Activated CD4-positive, alpha-beta T cell treated with anti-CD3 and anti-CD28 coated beads, Interleukin-2, amount 10 ng/mL, durations not matched to agents 7 days and 5 days (primary cell): ENCODE results near the gene GLG1. TPM values are rescaled to one million over a fixed set of nuclear protein-coding genes. Genes with fewer than 3 reads are reported as not detected.

Experiments
- CTCF ChIA-PET: fragments of 350-600 bp; sonication (Branson Sonifier 250); formaldehyde crosslinking; loops from one replicate; lab custom pipeline; 2021; ENCODE audit warnings: antibody characterized with exemption; lab: Charles Lee
- POLR2A ChIA-PET: fragments of 350-600 bp; sonication (Branson Sonifier 250); formaldehyde crosslinking; loops from one replicate; lab custom pipeline; 2021; ENCODE audit warnings: antibody characterized with exemption; lab: Charles Lee
- DNase-seq: peaks from one replicate; pipeline ENCODE4 v3.0.0-alpha.2; 2020
- H3K27ac Mint-ChIP-seq: one replicate; pipeline ENCODE4 v1.8.0; 2021; ENCODE audit warnings: mild to moderate bottlenecking, moderate library complexity, mixed read lengths
- H3K27me3 Mint-ChIP-seq: one replicate; pipeline ENCODE4 v1.8.0; 2021; ENCODE audit warnings: mixed read lengths
- H3K36me3 Mint-ChIP-seq: one replicate; pipeline ENCODE4 v1.8.0; 2021; ENCODE audit warnings: low read depth, mixed read lengths
- H3K4me1 Mint-ChIP-seq: one replicate; pipeline ENCODE4 v1.8.0; 2021; ENCODE audit warnings: mixed read lengths
- H3K4me3 Mint-ChIP-seq: one replicate; pipeline ENCODE4 v1.8.0; 2021; ENCODE audit warnings: mild to moderate bottlenecking, moderate library complexity, mixed read lengths
- H3K9me3 Mint-ChIP-seq: one replicate; pipeline ENCODE4 v1.8.0; 2021; ENCODE audit warnings: mixed read lengths
- total RNA-seq, 2 experiments: library from RNA; stranded (reverse); gene quantifications; one replicate each; pipeline ENCODE4 v1.2.3, GENCODE V29; 2021

The GLG1 gene
- total RNA-seq, 2 experiments from 2014 or later: 151 to 157 TPM

GRCh38 chr16:74477226-74477625 lies 129.7 kb downstream of the GLG1 start:
- H3K9me3 Mint-ChIP-seq: no peaks in the 10 kb centered on the region
- no peak overlapping the region for H3K4me3 Mint-ChIP-seq
- H3K27me3 Mint-ChIP-seq: no peaks in the 10 kb centered on the region
- H3K4me1 Mint-ChIP-seq: no peaks in the 10 kb centered on the region
- peaks cover 48% of the 10 kb centered on the region for H3K36me3 Mint-ChIP-seq
- CTCF ChIA-PET: interaction anchor here (1.0 to 1.1 kb wide), 2 partner anchors 8 to 9 kb away, joined by 3 read pairs; no protein-coding TSS in a partner anchor
- DNase-seq: no peak
- H3K27ac Mint-ChIP-seq: no peak overlapping the region
- POLR2A ChIA-PET: no interaction called here

DNA sequence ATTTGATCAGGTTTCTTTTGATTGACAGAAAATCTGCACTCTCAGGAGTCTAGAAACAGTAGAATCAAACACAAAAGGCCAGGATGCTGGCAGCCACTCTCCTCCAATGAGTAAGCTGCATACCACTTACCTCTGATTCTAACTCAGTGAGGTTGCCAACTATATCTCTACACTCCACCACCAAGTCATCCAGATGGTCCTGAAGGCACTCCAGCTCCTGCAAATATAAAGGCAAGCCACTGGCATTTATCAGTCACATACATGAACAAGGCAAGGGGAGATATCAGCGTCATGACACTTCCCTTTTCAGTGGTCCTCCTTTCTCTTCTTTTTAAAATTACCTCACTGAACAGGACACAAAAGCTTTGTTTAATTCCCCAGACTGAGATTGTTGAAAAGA lies 132.5 kb downstream of the GLG1 start:
- Mint-ChIP-seq H3K9me3 (no peaks in the 10 kb centered on the region), H3K4me3 (no peak overlapping the region), H3K27ac (no peak overlapping the region), H3K4me1 (no peaks in the 10 kb centered on the region), H3K36me3 (peaks cover 58% of the 10 kb centered on the region), H3K27me3 (no peaks in the 10 kb centered on the region)
- DNase-seq: no peak
- CTCF ChIA-PET: interaction anchor here (0.6 kb wide), 2 partner anchors 177 to 1149 kb away, joined by 3 read pairs; no protein-coding TSS in a partner anchor
- POLR2A ChIA-PET: no interaction called here

DNA sequence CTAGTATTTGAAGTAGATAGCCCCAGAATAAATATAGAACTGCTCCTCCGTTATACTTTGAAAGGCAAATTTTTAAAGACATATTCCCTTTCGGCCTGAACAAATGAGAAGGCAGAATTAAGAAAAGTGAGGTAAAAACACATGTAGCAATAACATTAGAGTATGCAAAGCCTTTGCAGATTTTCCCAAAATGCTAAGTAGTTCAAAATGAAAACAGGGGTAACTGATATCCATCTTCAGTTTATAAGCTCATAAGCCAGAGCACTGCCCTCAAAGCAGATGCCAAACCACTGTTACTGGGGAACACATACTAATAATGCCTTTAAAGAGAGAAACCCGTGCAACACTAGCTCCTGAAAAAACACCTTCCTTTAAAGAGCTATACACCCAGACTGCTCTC lies 134.4 kb downstream of the GLG1 start:
- Mint-ChIP-seq H3K27ac (no peak overlapping the region), H3K4me3 (no peak overlapping the region), H3K9me3 (no peaks in the 10 kb centered on the region), H3K4me1 (peaks cover 15% of the 10 kb centered on the region), H3K27me3 (no peaks in the 10 kb centered on the region), H3K36me3 (peaks cover 66% of the 10 kb centered on the region)
- ChIA-PET POLR2A (no interaction called here), CTCF (interaction anchor here (1.1 kb wide), 1 partner anchor 21 kb away, joined by 5 read pairs; no protein-coding TSS in a partner anchor)
- no peak for DNase-seq

GRCh38 chr16:74472010-74472409 lies 134.9 kb downstream of the GLG1 start:
- no peaks in the 10 kb centered on the region for H3K27me3 Mint-ChIP-seq
- peak overlapping the region; percentile 5 for H3K27ac Mint-ChIP-seq
- ChIA-PET POLR2A (no interaction called here), CTCF (interaction anchor here (1.1 kb wide), 1 partner anchor 21 kb away, joined by 5 read pairs; no protein-coding TSS in a partner anchor)
- H3K36me3 Mint-ChIP-seq: peaks cover 66% of the 10 kb centered on the region
- no peak for DNase-seq
- no peaks in the 10 kb centered on the region for H3K9me3 Mint-ChIP-seq
- H3K4me1 Mint-ChIP-seq: peaks cover 20% of the 10 kb centered on the region
- no peak overlapping the region for H3K4me3 Mint-ChIP-seq

GRCh38 chr16:74469946-74470478 lies 136.9 kb downstream of the GLG1 start:
- CTCF ChIA-PET: interaction anchor here (1.1 kb wide), 1 partner anchor 8 kb away, joined by 3 read pairs; no protein-coding TSS in a partner anchor
- H3K4me3 Mint-ChIP-seq: no peak overlapping the region
- DNase-seq: no peak
- H3K27me3 Mint-ChIP-seq: no peaks in the 10 kb centered on the region
- POLR2A ChIA-PET: no interaction called here
- H3K36me3 Mint-ChIP-seq: peaks cover 73% of the 10 kb centered on the region
- H3K4me1 Mint-ChIP-seq: peaks cover 28% of the 10 kb centered on the region
- no peaks in the 10 kb centered on the region for H3K9me3 Mint-ChIP-seq
- H3K27ac Mint-ChIP-seq: no peak overlapping the region

DNA sequence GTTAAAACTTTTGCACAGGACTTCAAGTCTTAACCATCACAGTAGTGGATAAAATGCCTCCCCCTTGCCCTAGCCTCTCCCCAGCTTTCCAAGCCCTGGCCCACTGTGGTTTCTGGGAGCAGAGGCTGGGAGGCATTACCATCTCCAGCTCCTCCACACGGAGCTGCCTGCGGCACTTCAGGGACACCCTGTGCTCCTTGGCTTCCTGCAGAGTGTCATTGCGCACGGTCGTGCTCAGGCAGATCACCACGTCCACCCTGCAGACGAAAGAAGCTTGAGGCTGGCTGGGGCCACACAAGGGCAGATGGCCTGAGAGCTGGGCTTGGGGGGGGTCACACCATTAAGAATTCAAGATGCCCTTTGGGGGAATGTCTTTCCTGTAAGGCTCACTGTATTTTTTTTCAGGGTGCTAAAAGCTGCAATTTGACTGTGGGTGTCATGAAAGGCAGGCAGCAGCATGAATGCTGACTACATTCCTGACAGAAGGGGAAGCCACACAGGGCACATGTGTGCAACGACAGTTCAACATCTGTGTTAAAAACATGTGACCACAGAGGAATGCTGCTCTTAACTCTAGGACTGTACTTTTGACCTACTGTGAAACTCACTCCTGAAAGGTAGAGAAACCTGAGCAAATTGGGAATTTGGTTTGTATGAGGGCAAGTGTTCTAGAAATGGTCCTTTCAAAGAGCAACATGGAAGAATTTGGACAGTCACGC lies 137.9 kb downstream of the GLG1 start:
- Mint-ChIP-seq H3K27me3 (no peaks in the 10 kb centered on the region), H3K9me3 (no peaks in the 10 kb centered on the region), H3K4me1 (peaks cover 29% of the 10 kb centered on the region), H3K36me3 (peaks cover 72% of the 10 kb centered on the region), H3K27ac (no peak overlapping the region), H3K4me3 (no peak overlapping the region)
- POLR2A ChIA-PET: no interaction called here
- no peak for DNase-seq
- CTCF ChIA-PET: interaction anchor here (0.5 to 1.1 kb wide), 4 partner anchors 9 to 195 kb away, joined by 3 read pairs; no protein-coding TSS in a partner anchor

- DNase-seq: peak; percentile 10
- Mint-ChIP-seq H3K36me3 (peaks cover 82% of the 10 kb centered on the region), H3K9me3 (no peaks in the 10 kb centered on the region)
These were observed 140.0 kb downstream of the GLG1 start for GRCh38 chr16:74466872-74467271.

GRCh38 chr16:74465851-74466685 lies 140.8 kb downstream of the GLG1 start:
- ChIA-PET CTCF (interaction anchor here (0.9 to 1.0 kb wide), 3 partner anchors 12 to 17 kb away, joined by 3 to 5 read pairs (median 3); no protein-coding TSS in a partner anchor), POLR2A (interaction anchor here (0.6 kb wide), 1 partner anchor 42 kb away, joined by 3 read pairs; no protein-coding TSS in a partner anchor)
- DNase-seq: no peak
- Mint-ChIP-seq H3K4me3 (no peak overlapping the region), H3K36me3 (peaks cover 79% of the 10 kb centered on the region), H3K4me1 (peaks cover 30% of the 10 kb centered on the region), H3K9me3 (no peaks in the 10 kb centered on the region), H3K27ac (peak overlapping the region; percentile 33), H3K27me3 (no peaks in the 10 kb centered on the region)

More at GRCh38 chr16:74466872-74467271, 140.0 kb downstream of the GLG1 start:
- Mint-ChIP-seq H3K27me3 (no peaks in the 10 kb centered on the region), H3K4me1 (peaks cover 30% of the 10 kb centered on the region), H3K4me3 (no peak overlapping the region), H3K27ac (peak overlapping the region; percentile 31)
- CTCF ChIA-PET: no interaction called here
- POLR2A ChIA-PET: no interaction called here

GRCh38 chr16:74465281-74465680 lies 141.6 kb downstream of the GLG1 start:
- no peak overlapping the region for H3K4me3 Mint-ChIP-seq
- ChIA-PET POLR2A (no interaction called here), CTCF (interaction anchor here (1.0 kb wide), 1 partner anchor 18 kb away, joined by 3 read pairs; no protein-coding TSS in a partner anchor)
- no peaks in the 10 kb centered on the region for H3K9me3 Mint-ChIP-seq
- H3K4me1 Mint-ChIP-seq: peaks cover 30% of the 10 kb centered on the region
- peaks cover 83% of the 10 kb centered on the region for H3K36me3 Mint-ChIP-seq
- H3K27ac Mint-ChIP-seq: peak overlapping the region; percentile 33
- DNase-seq: no peak
- H3K27me3 Mint-ChIP-seq: no peaks in the 10 kb centered on the region

GRCh38 chr16:74463888-74464287 lies 143.0 kb downstream of the GLG1 start:
- CTCF ChIA-PET: interaction anchor here (0.6 kb wide), 1 partner anchor 17 kb away, joined by 4 read pairs; no protein-coding TSS in a partner anchor
- H3K27ac Mint-ChIP-seq: no peak overlapping the region
- H3K36me3 Mint-ChIP-seq: peaks cover 77% of the 10 kb centered on the region
- H3K4me1 Mint-ChIP-seq: peaks cover 26% of the 10 kb centered on the region
- no peaks in the 10 kb centered on the region for H3K27me3 Mint-ChIP-seq
- no peak overlapping the region for H3K4me3 Mint-ChIP-seq
- DNase-seq: no peak
- no peaks in the 10 kb centered on the region for H3K9me3 Mint-ChIP-seq
- POLR2A ChIA-PET: no interaction called here

DNA sequence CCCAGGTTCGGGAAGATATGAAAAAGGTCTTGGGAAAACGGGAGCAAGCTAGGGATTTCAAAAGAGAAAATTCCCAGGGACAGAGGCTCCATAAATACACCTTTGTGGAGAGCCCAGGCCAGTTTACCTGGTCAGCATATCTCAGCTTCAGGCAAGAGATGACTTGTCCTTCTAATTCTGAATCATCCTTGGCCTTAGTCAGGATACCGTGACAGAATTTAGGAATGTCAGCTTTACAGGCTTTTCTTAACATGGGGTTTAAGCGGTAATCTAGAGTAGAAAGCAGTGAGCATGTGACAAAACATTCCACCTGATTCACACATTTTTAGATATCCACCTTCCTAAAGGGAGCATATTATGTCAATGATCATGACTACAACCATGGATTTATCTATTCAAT lies 144.6 kb downstream of the GLG1 start:
- no peak overlapping the region for H3K27ac Mint-ChIP-seq
- no peak for DNase-seq
- peaks cover 13% of the 10 kb centered on the region for H3K4me1 Mint-ChIP-seq
- CTCF ChIA-PET: interaction anchor here (0.6 kb wide), 1 partner anchor 125 kb away, joined by 3 read pairs; no protein-coding TSS in a partner anchor
- H3K36me3 Mint-ChIP-seq: peaks cover 74% of the 10 kb centered on the region
- H3K27me3 Mint-ChIP-seq: no peaks in the 10 kb centered on the region
- POLR2A ChIA-PET: no interaction called here
- no peak overlapping the region for H3K4me3 Mint-ChIP-seq
- H3K9me3 Mint-ChIP-seq: no peaks in the 10 kb centered on the region

GRCh38 chr16:74461826-74462225 lies 145.1 kb downstream of the GLG1 start:
- POLR2A ChIA-PET: no interaction called here
- CTCF ChIA-PET: interaction anchor here (0.6 kb wide), 2 partner anchors 126 to 129 kb away, joined by 3 read pairs; no protein-coding TSS in a partner anchor
- Mint-ChIP-seq H3K9me3 (no peaks in the 10 kb centered on the region), H3K4me1 (peaks cover 8% of the 10 kb centered on the region), H3K27me3 (no peaks in the 10 kb centered on the region), H3K36me3 (peaks cover 70% of the 10 kb centered on the region), H3K27ac (no peak overlapping the region), H3K4me3 (no peak overlapping the region)
- DNase-seq: no peak
